SK-N-SH treated with all-trans-retinoic acid at 6 μM for 48 hours (cell line): ENCODE measurements around the gene P2RX2.

Experiments used
- BACH2 ChIP-seq: fragments of 250-450 bp; sonication (Bioruptor Pico); IDR thresholded peaks from 2 replicates; pipeline ENCODE4 v1.9.0; 2021; ENCODE audit warnings: mild to moderate bottlenecking, borderline replicate concordance
- CSDC2 ChIP-seq: fragments of 250-450 bp; sonication (Bioruptor Pico); IDR thresholded peaks from 2 replicates; pipeline ENCODE4 v1.5.0; 2020; ENCODE audit warnings: mild to moderate bottlenecking, moderate library complexity
- OSR1 ChIP-seq: fragments of 250-450 bp; sonication (Bioruptor Pico); IDR thresholded peaks from 2 replicates; pipeline ENCODE4 v1.8.0; 2022; ENCODE audit warnings: moderate library complexity, mild to moderate bottlenecking, inconsistent platforms
- TOX ChIP-seq: fragments of 250-450 bp; sonication (Bioruptor Pico); IDR thresholded peaks from 2 replicates; pipeline ENCODE4 v1.8.0; 2021; ENCODE audit warnings: mild to moderate bottlenecking, moderate library complexity, borderline replicate concordance
- ZC3H10 ChIP-seq: fragments of 250-450 bp; sonication (Bioruptor Pico); IDR thresholded peaks from 2 replicates; pipeline ENCODE4 v1.5.1; 2021; ENCODE audit warnings: mild to moderate bottlenecking, moderate library complexity
- ZFP3 ChIP-seq: fragments of 250-450 bp; sonication (Bioruptor Pico); IDR thresholded peaks from 2 replicates; pipeline ENCODE4 v1.5.0; 2020; ENCODE audit warnings: mild to moderate bottlenecking, moderate library complexity
- ZNF565 ChIP-seq: fragments of 450-650 bp; formaldehyde crosslinking; conservative IDR thresholded peaks from 2 replicates; pipeline ENCODE4 v1.5.0; 2020; ENCODE audit warnings: low read depth, mild to moderate bottlenecking, moderate library complexity
- ZNF8 ChIP-seq: fragments of 450-650 bp; formaldehyde crosslinking; IDR thresholded peaks from 2 replicates; pipeline ENCODE4 v1.5.0; 2020; ENCODE audit warnings: mild to moderate bottlenecking, moderate library complexity

DNA sequence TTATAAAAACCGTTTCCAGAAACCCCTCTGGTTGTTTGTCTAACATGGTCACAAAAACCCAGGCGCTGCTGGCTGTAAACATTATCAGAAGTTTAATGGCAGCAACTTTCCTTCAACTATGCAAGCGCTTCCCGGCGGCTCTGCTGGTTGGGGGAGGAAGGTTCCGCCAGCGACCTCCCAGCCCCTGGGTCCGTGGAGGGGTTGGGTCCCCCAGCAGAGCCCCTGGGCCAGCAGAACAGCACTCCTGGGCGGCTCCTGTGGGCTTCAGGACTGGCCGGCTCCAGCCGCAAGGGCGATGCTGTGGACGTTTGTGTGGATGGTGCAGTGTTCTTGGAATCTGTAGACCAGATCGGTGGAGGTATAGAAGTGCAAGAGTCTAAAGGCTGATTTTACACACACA, 34.1 kb upstream of the P2RX2 start:
- TF ChIP-seq ZC3H10 (CRISPR knock-in tag) (no peak), ZNF8 (CRISPR knock-in tag) (no peak), ZFP3 (CRISPR knock-in tag) (no peak), OSR1 (CRISPR knock-in tag) (no peak), TOX (CRISPR knock-in tag) (no peak), ZNF565 (no peak), BACH2 (no peak), CSDC2 (CRISPR knock-in tag) (no peak)
